Measurements from ENCODE around the gene PTPRF.

Gene PTPRF

DNA sequence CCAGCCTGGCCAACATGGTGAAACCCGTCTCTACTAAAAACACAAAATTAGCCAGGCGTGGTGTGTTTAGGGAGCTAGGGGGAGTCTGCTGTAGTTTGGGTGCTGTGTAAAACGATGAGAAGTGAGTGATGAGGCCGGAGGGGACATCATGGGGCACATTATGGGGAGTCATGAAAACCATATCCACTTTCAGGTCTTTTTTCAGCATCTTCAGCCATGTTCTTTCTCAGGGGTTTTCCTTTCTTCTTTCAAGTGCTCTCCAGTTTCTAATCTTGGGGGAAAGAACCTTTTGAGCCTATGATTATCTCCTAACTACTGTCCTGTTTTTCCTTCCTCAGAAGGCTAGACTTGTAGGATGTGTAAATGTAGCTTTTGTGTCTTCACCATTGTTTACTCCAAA lies 133.7 kb downstream of the PTPRF start:
- TF ChIP-seq, protein P1, sequence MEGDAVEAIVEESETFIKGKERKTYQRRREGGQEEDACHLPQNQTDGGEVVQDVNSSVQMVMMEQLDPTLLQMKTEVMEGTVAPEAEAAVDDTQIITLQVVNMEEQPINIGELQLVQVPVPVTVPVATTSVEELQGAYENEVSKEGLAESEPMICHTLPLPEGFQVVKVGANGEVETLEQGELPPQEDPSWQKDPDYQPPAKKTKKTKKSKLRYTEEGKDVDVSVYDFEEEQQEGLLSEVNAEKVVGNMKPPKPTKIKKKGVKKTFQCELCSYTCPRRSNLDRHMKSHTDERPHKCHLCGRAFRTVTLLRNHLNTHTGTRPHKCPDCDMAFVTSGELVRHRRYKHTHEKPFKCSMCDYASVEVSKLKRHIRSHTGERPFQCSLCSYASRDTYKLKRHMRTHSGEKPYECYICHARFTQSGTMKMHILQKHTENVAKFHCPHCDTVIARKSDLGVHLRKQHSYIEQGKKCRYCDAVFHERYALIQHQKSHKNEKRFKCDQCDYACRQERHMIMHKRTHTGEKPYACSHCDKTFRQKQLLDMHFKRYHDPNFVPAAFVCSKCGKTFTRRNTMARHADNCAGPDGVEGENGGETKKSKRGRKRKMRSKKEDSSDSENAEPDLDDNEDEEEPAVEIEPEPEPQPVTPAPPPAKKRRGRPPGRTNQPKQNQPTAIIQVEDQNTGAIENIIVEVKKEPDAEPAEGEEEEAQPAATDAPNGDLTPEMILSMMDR (IDR thresholded peaks at IDR 0.05; ENCODE audit: low read depth, low read length), result no peak
- H3K4me3 ChIP-seq (replicated peaks in 1 of 2; ENCODE audit: low read depth in 2 of 2, low read length in 2 of 2), result no peak overlapping the region
- no peak for DNase-seq (ENCODE audit: low read depth in 2 of 2)

DNA sequence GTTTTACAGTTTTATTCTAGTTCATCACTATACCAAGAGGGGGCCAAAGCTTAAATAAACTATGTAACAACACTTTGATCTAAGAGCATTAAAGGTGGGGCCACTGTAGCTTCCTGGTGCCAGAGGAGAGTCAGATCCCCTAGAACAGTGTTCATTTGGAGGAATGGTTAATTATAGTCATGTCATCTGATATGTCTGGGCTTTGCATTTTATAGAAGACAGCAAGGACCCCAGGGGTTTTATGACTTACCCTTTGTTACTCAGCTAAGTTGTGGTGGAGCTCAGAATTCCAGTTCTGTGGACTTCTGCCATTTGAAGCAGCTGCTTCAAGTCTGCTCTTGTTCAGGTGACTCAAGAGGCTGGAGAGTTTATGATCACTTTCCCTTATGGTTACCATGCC lies 135.9 kb downstream of the PTPRF start:
- H3K4me3 ChIP-seq (replicated peaks in 1 of 2; ENCODE audit: low read depth in 2 of 2, low read length in 2 of 2), result no peak overlapping the region
- no peak for DNase-seq (ENCODE audit: low read depth in 2 of 2)
- TF ChIP-seq, protein P1 (IDR thresholded peaks at IDR 0.05; ENCODE audit: low read depth, low read length), result no peak

DNA sequence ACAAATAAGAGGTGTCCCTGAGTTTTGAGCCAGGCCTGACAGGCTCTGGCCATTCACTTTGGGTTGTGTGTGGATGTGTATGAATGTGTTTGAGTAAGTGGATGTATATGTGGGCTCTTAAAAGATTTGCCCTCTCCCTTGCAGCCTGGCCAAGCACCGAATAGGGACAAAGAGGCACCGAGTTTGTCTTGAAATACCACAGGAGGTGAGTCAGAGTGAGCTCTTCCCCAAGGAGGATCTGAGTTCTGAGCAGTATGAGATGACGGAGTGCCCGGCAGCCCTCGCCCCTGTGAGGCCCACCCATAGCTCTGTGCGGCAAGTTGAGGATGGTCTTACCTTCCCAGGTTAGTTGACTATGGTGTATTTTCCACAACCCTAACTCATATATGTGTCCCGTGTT lies 138.3 kb downstream of the PTPRF start:
- TF ChIP-seq, protein P1 (IDR thresholded peaks at IDR 0.05; ENCODE audit: low read depth, low read length), result no peak
- no peak overlapping the region for H3K4me3 ChIP-seq (replicated peaks in 1 of 2; ENCODE audit: low read depth in 2 of 2, low read length in 2 of 2)
- peak in 1 of 2 donors; percentile 71 for DNase-seq (ENCODE audit: low read depth in 2 of 2)

DNA sequence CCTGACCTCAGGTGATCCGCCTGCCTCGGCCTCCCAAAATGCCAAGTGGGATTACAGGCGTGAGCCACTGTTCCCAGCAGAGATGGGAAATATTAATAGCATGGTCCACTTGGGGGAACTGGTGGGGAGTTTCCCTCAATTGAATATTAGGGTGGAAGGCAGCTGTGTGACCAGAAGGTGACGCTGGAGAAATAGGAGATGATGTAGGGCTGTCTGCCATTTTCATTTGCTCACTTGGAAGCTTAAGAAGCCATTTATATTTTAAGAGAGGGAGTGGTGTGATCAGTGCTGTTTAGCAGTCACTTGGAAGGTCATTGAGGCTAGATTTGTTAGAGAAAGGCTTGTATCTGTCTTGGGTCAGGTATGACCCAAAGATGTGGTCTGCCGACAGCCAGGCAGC lies 139.2 kb downstream of the PTPRF start:
- TF ChIP-seq, protein P1 (IDR thresholded peaks at IDR 0.05; ENCODE audit: low read depth, low read length), result no peak
- no peak overlapping the region for H3K4me3 ChIP-seq (replicated peaks in 1 of 2; ENCODE audit: low read depth in 2 of 2, low read length in 2 of 2)
- no peak for DNase-seq (ENCODE audit: low read depth in 2 of 2)

DNA sequence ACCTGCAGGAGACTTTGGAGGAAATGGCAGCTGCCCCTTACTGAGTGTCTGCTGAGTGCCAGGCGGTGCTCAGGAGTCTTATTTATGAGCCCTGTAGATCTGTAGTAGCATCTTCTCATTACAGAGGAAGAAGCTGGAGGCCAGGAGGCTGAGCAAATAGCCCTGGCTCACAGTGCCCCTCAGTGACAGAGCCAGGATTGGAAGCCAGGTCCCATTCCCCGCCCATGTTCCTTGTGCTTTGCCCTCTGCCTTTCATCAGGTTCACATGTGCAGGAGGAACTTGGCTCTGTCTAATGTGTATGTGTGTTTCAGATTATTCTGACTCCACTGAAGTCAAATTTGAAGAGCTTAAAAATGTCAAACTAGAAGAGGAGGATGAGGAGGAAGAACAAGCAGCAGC lies 140.5 kb downstream of the PTPRF start:
- no peak overlapping the region for H3K4me3 ChIP-seq (replicated peaks in 1 of 2; ENCODE audit: low read depth in 2 of 2, low read length in 2 of 2)
- peak in 1 of 2 donors; percentile 36 for DNase-seq (ENCODE audit: low read depth in 2 of 2)
- TF ChIP-seq, protein P1 (IDR thresholded peaks at IDR 0.05; ENCODE audit: low read depth, low read length), result no peak

DNA sequence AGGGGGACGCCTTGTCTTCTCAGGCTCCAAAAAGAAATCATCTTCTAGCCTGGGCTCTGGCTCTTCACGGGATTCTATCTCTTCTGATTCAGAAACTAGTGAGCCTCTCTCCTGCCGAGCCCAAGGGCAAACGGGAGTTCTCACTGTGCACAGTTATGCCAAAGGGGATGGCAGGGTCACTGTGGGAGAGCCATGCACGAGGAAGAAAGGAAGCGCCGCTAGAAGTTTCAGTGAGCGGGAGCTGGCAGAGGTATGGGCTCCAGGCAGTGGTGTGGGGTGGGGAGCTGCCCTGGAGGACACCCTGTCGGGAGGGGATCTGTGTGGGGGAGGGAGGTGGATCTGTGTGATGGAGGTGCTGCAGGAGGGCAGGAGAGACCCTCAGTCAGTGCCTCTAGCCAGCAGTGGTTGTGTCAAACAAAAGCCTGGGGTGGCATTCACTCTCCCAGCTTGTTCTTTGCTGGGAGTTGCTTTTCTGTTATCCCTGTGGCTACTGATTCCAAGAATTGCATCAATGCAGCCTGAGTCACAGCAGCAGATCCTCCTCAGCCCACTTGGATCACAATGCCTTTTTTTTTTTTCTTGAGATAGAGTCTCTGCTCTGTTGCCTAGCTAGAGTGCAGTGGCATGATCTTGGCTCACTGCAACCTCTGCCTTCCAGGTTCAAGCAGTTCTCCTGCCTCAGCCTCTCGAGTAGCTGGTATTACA lies 141.1 kb downstream of the PTPRF start:
- no peak overlapping the region for H3K4me3 ChIP-seq (replicated peaks in 1 of 2; ENCODE audit: low read depth in 2 of 2, low read length in 2 of 2)
- DNase-seq (ENCODE audit: low read depth in 2 of 2), result peak; percentile 82 to 87
- TF ChIP-seq, protein P1 (IDR thresholded peaks at IDR 0.05; ENCODE audit: low read depth, low read length), result no peak

DNA sequence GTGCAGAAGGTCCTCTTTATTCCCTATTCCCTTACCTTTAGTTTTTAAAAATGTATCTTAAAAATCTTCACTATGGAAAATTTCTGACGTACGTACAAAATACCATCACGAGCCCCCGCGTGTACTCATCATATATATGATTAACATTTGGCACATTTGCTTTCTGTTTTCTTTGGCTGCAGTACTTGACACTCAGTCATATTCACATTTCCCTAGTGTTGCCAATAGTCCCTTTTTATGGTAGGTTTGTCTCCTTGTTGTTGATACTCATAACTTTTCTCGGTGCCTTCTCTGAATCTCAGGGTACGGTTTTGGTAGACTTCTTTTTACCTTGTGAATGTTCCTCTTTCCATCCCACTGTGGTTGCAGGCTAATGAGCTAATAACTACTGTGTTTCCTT lies 142.6 kb downstream of the PTPRF start:
- H3K4me3 ChIP-seq (replicated peaks in 1 of 2; ENCODE audit: low read depth in 2 of 2, low read length in 2 of 2), result no peak overlapping the region
- TF ChIP-seq, protein P1 (IDR thresholded peaks at IDR 0.05; ENCODE audit: low read depth, low read length), result no peak
- DNase-seq (ENCODE audit: low read depth in 2 of 2), result peak in 1 of 2 donors; percentile 50

All from cardiac fibroblast (primary cell).